Fibroblast of mammary gland (primary cell): ENCODE results near the gene DNASE2.
"Not testable (repeated sequence)": the region's sequence is repeated elsewhere in the genome, so short reads cannot be mapped to it uniquely, and the experiment has no call there.

Experiments
- DNase-seq: peaks from one replicate; pipeline ENCODE4 v3.0.0-alpha.2; 2010; ENCODE audit warnings: low read depth
- H3K4me3 ChIP-seq: 2 replicates; pipeline ENCODE4 v1.5.1; 2011; ENCODE audit warnings: low read depth, mild to moderate bottlenecking, low read length, moderate library complexity; ENCODE audit not compliant: control insufficient read depth
- TF ChIP-seq, protein P1 (sequence below): conservative IDR thresholded peaks from 2 replicates; pipeline ENCODE4 v1.5.1; 2011; ENCODE audit warnings: low read depth, low read length, inconsistent platforms; ENCODE audit not compliant: control insufficient read depth, insufficient read depth

DNASE2 gene

GRCh38 chr19:12864143-12864542 is 17.1 kb downstream of the DNASE2 start:
- TF ChIP-seq, protein P1, sequence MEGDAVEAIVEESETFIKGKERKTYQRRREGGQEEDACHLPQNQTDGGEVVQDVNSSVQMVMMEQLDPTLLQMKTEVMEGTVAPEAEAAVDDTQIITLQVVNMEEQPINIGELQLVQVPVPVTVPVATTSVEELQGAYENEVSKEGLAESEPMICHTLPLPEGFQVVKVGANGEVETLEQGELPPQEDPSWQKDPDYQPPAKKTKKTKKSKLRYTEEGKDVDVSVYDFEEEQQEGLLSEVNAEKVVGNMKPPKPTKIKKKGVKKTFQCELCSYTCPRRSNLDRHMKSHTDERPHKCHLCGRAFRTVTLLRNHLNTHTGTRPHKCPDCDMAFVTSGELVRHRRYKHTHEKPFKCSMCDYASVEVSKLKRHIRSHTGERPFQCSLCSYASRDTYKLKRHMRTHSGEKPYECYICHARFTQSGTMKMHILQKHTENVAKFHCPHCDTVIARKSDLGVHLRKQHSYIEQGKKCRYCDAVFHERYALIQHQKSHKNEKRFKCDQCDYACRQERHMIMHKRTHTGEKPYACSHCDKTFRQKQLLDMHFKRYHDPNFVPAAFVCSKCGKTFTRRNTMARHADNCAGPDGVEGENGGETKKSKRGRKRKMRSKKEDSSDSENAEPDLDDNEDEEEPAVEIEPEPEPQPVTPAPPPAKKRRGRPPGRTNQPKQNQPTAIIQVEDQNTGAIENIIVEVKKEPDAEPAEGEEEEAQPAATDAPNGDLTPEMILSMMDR, result no peak
- H3K4me3 ChIP-seq, result no peak overlapping the region
- no peak for DNase-seq

DNA sequence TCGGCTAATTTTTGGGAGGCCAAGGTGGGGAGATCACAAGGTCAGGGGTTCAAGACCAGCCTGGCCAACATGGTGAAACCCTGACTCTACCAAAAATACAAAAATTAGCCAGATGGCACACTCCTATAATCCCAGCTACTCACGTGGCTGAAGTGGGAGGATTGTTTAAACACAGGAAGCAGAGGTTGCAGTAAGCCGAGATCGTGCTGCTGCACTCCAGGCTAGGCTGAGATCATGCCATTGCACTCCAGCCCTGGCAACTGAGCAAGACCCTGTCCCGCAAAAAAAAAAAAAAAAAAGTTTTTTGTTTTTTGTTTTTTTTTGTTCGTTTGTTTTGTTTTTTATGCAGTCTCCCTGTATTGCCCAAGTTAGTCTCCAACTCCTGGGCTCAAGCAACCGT is 21.7 kb downstream of the DNASE2 start:
- DNase-seq, result no peak
- H3K4me3 ChIP-seq, result no peak overlapping the region

GRCh38 chr19:12858041-12858928 is 23.0 kb downstream of the DNASE2 start:
- H3K4me3 ChIP-seq, result no peak overlapping the region
- TF ChIP-seq, protein P1, result no peak
- no peak for DNase-seq

More for the DNA sequence above, 21.7 kb downstream of the DNASE2 start:
- TF ChIP-seq, protein P1, result no peak

GRCh38 chr19:12856653-12857052 is 24.6 kb downstream of the DNASE2 start:
- TF ChIP-seq, protein P1, result no peak
- DNase-seq, result no peak
- no peak overlapping the region for H3K4me3 ChIP-seq

- TF ChIP-seq, protein P1, result peak; percentile 50
- peak; percentile 82 for DNase-seq
- H3K4me3 ChIP-seq, result no peak overlapping the region
These were observed 33.8 kb downstream of the DNASE2 start for GRCh38 chr19:12847159-12848139.

DNA sequence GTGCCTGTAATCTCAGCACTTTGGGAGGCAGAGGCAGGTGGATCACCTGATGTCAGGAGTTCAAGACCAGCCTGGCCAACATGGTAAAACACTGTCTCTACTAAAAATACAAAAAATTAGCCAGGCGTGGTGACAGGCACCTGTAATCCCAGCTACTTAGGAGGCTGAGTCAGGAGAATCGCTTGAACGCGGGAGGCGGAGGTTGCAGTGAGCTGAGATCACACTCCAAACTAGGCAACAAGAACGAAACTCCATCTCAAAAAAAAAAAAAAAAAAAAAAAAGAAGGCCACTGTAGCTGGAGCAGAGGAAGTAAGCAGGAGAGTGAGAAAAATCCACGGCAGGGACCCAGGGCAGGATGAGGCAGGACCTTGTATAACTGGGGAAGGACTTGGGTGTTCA is 34.6 kb downstream of the DNASE2 start:
- not testable (repeated sequence) for DNase-seq, H3K4me3 ChIP-seq

- no peak overlapping the region for H3K4me3 ChIP-seq
- DNase-seq, result no peak
- TF ChIP-seq, protein P1, result no peak
These were observed 37.1 kb downstream of the DNASE2 start for GRCh38 chr19:12843999-12844732.
